Measurements from ENCODE around the gene APOBEC4.

Gene APOBEC4

GRCh38 chr1:183696981-183697380 lies 43.9 kb upstream of the APOBEC4 start:
- no peak for TF ChIP-seq CTCF (IDR thresholded peaks at IDR 0.05)
- H3K4me1 Mint-ChIP-seq, result peaks cover 20% of the 10 kb centered on the region
- H3K9me3 Mint-ChIP-seq, result no peaks in the 10 kb centered on the region
- DNase-seq, result no peak
- peaks cover 5% of the 10 kb centered on the region for H3K27me3 Mint-ChIP-seq (ENCODE audit: low read depth, poor library complexity)
- H3K36me3 Mint-ChIP-seq (ENCODE audit: low read depth), result no peaks in the 10 kb centered on the region
- no peak overlapping the region for H3K4me3 Mint-ChIP-seq
- no peak overlapping the region for H3K27ac Mint-ChIP-seq

GRCh38 chr1:183694755-183695154 lies 41.6 kb upstream of the APOBEC4 start:
- H3K27ac Mint-ChIP-seq, result no peak overlapping the region
- TF ChIP-seq CTCF (IDR thresholded peaks at IDR 0.05), result no peak
- H3K36me3 Mint-ChIP-seq (ENCODE audit: low read depth), result no peaks in the 10 kb centered on the region
- no peak overlapping the region for H3K4me3 Mint-ChIP-seq
- peaks cover 6% of the 10 kb centered on the region for H3K27me3 Mint-ChIP-seq (ENCODE audit: low read depth, poor library complexity)
- no peaks in the 10 kb centered on the region for H3K9me3 Mint-ChIP-seq
- no peak for DNase-seq
- H3K4me1 Mint-ChIP-seq, result peaks cover 10% of the 10 kb centered on the region

GRCh38 chr1:183694066-183694465 lies 41.0 kb upstream of the APOBEC4 start:
- TF ChIP-seq CTCF (IDR thresholded peaks at IDR 0.05), result no peak
- Mint-ChIP-seq H3K27ac (no peak overlapping the region), H3K27me3 (ENCODE audit: low read depth, poor library complexity) (peaks cover 6% of the 10 kb centered on the region), H3K9me3 (no peaks in the 10 kb centered on the region), H3K4me3 (no peak overlapping the region), H3K4me1 (peaks cover 4% of the 10 kb centered on the region), H3K36me3 (ENCODE audit: low read depth) (no peaks in the 10 kb centered on the region)
- no peak for DNase-seq

- H3K9me3 Mint-ChIP-seq, result no peaks in the 10 kb centered on the region
- no peaks in the 10 kb centered on the region for H3K36me3 Mint-ChIP-seq (ENCODE audit: low read depth)
- no peaks in the 10 kb centered on the region for H3K4me1 Mint-ChIP-seq
- no peak for DNase-seq
- H3K27ac Mint-ChIP-seq, result no peak overlapping the region
- H3K27me3 Mint-ChIP-seq (ENCODE audit: low read depth, poor library complexity), result peaks cover 6% of the 10 kb centered on the region
- no peak overlapping the region for H3K4me3 Mint-ChIP-seq
- no peak for TF ChIP-seq CTCF (IDR thresholded peaks at IDR 0.05)
Measured at GRCh38 chr1:183693521-183693920, 40.4 kb upstream of the APOBEC4 start.

- Mint-ChIP-seq H3K9me3 (no peaks in the 10 kb centered on the region), H3K27ac (no peak overlapping the region), H3K27me3 (ENCODE audit: low read depth, poor library complexity) (peaks cover 3% of the 10 kb centered on the region), H3K36me3 (ENCODE audit: low read depth) (no peaks in the 10 kb centered on the region), H3K4me1 (no peaks in the 10 kb centered on the region), H3K4me3 (no peak overlapping the region)
- TF ChIP-seq CTCF (IDR thresholded peaks at IDR 0.05), result no peak
- DNase-seq, result no peak
Measured at GRCh38 chr1:183689762-183690204, 36.7 kb upstream of the APOBEC4 start.

- H3K27ac Mint-ChIP-seq, result no peak overlapping the region
- TF ChIP-seq CTCF (IDR thresholded peaks at IDR 0.05), result no peak
- DNase-seq, result no peak
- peaks cover 3% of the 10 kb centered on the region for H3K27me3 Mint-ChIP-seq (ENCODE audit: low read depth, poor library complexity)
- H3K4me3 Mint-ChIP-seq, result no peak overlapping the region
- H3K9me3 Mint-ChIP-seq, result peaks cover 4% of the 10 kb centered on the region
- no peaks in the 10 kb centered on the region for H3K4me1 Mint-ChIP-seq
- no peaks in the 10 kb centered on the region for H3K36me3 Mint-ChIP-seq (ENCODE audit: low read depth)
Measured at GRCh38 chr1:183688341-183689060, 35.4 kb upstream of the APOBEC4 start.
